IPS DF 6.9 (cell line): ENCODE data around the gene BRIP1.

Experiments used
- DNase-seq: peaks from one replicate; pipeline ENCODE4 v3.0.0-alpha.2; 2013; ENCODE audit warnings: low read depth, low spot score
- H3K27ac ChIP-seq: one replicate; pipeline ENCODE4 v1.5.1; 2013; ENCODE audit warnings: low read length, control low read depth
- H3K27me3 ChIP-seq: 2 replicates; pipeline ENCODE4 v1.6.1; 2013; ENCODE audit warnings: mild to moderate bottlenecking, low read length; ENCODE audit not compliant: control insufficient read depth, insufficient read depth
- H3K36me3 ChIP-seq: 2 replicates; pipeline ENCODE4 v1.6.1; 2013; ENCODE audit warnings: low read length; ENCODE audit not compliant: control insufficient read depth, insufficient read depth
- H3K4me1 ChIP-seq: 2 replicates; pipeline ENCODE4 v1.6.1; 2013; ENCODE audit warnings: low read length; ENCODE audit not compliant: control insufficient read depth, insufficient read depth
- H3K4me3 ChIP-seq: 2 replicates; pipeline ENCODE4 v1.5.1; 2013; ENCODE audit warnings: mild to moderate bottlenecking, low read length
- H3K9me3 ChIP-seq: 2 replicates; pipeline ENCODE4 v1.6.1; 2013; ENCODE audit warnings: low read length, inconsistent platforms; ENCODE audit not compliant: control insufficient read depth, insufficient read depth
- WGBS: extraction: QIAGEN DNeasy Blood & Tissue Kit; methylation state at CpG from one replicate; pipeline ENCODE4 v1.1.7; 2013; ENCODE audit warnings: mixed read lengths, missing lambda C conversion rate; ENCODE audit not compliant: insufficient read length, insufficient coverage; 5-methylcytosine and 5-hydroxymethylcytosine counted together

The BRIP1 gene

DNA sequence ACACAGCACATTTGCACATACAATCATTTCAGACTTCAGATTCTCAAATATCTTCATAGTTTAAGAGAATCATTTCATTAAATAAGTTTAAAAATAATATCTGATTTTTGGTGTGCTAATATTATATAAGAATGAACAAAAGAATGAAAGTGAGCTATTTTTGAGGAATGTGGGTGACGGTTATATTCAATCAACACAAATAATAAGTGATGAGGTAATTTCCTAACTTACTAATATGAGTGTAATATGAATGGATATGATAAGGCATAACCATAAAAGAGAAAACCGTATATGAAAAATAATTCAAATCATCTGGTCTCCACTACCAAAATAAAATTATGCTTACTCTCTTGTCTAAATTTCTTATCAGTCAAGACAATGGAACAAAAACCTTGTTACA is 203.9 kb downstream of the BRIP1 start:
- H3K9me3 ChIP-seq = no peaks in the 10 kb centered on the region
- WGBS = no CpG with 5 or more reads among the region's 2 CpGs
- no peak overlapping the region for H3K27ac ChIP-seq
- DNase-seq = no peak
- H3K4me1 ChIP-seq = no peaks in the 10 kb centered on the region
- no peak overlapping the region for H3K4me3 ChIP-seq
- no peaks in the 10 kb centered on the region for H3K36me3 ChIP-seq
- H3K27me3 ChIP-seq = no peaks in the 10 kb centered on the region

DNA sequence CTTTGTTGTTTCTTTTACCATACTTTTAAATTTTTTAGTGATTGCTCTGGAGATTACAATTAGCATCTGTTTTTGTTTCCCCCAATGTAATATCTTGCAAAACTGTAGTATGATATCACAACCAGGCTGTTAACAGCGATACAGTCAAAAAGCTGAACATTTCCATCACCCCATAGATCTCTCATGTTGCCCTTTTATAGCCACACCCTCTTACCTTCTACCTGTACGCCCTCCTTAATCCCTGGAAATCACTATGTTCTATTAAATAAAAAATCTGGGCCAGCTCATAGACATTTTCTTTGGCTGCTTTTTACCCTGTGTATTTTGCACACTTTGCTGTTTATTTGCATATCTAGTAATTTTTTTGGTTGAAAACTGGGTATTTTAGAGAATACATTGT is 205.1 kb downstream of the BRIP1 start:
- no peak for DNase-seq
- Histone ChIP-seq H3K4me3 (no peak overlapping the region), H3K4me1 (no peaks in the 10 kb centered on the region), H3K9me3 (no peaks in the 10 kb centered on the region), H3K27ac (no peak overlapping the region), H3K36me3 (no peaks in the 10 kb centered on the region), H3K27me3 (no peaks in the 10 kb centered on the region)
- WGBS = no CpG with 5 or more reads among the region's 2 CpGs

DNA sequence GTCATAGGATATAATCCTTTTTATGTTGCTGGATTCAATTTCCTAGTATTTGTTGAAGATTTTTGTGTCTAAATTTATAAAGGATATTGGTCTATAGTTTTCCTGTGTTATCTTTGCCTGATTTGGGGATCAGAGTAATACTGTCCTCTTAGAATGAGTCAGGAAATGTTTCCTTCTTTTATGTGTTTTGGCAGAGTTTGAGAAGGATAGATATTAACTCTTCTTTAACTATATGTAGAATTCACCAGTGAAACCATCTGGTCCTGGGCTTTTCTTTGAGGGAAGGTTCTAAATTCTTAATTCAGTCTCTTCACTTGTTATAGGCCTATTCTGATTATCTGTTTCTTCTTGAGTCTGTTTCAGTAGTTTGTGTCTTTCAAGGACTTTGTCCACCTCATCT is 206.0 kb downstream of the BRIP1 start:
- Histone ChIP-seq H3K36me3 (no peaks in the 10 kb centered on the region), H3K27me3 (no peaks in the 10 kb centered on the region), H3K4me1 (no peaks in the 10 kb centered on the region), H3K27ac (no peak overlapping the region), H3K9me3 (no peaks in the 10 kb centered on the region), H3K4me3 (no peak overlapping the region)
- no peak for DNase-seq

DNA sequence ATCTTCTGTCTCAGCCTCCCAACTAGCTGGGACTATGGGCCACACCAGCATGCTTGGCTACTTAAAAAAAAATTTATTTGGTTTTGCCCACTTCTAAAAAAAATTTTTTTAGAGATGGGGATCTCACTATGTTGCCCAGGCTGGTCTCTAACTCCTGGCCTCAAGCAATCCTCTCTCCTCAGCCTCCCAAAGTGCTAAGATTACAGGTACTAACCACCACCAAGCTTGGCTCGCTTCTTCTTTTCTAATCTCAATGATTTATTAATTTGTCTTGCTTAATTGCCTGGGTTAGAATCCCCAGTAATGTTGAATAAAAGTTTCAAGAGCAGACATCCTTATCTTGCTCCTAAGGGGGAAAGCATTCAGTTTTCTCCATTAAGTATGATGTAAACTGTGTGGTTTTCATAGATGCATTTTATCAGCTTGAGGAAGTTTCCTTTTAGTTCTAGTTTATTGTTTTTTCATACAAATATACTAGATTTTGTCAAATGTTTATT is 206.6 kb downstream of the BRIP1 start:
- Histone ChIP-seq H3K27ac (no peak overlapping the region), H3K36me3 (no peaks in the 10 kb centered on the region), H3K4me1 (no peaks in the 10 kb centered on the region), H3K4me3 (no peak overlapping the region), H3K27me3 (no peaks in the 10 kb centered on the region), H3K9me3 (no peaks in the 10 kb centered on the region)
- DNase-seq = no peak
- no CpG with 5 or more reads among the region's 1 CpG for WGBS

DNA sequence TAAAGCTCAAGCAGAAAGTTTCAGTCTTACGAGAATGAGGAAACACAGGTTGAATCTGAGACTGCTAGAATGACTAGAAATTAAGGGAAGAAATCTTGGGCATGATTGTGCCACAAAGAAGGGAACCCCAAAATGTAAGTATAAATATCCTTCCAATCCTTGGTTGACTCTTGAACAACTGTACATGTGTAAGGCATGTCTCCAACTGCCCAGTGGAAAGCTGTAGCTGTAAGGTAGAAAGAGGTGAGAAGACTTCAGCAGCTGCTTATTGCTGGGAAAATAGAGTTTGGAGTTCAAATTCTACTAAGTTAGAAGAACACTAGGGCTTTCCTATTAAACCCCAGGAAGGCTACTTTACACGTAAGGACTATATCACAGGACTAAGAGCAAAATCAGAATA is 212.6 kb downstream of the BRIP1 start:
- H3K4me1 ChIP-seq = no peaks in the 10 kb centered on the region
- H3K4me3 ChIP-seq = no peak overlapping the region
- H3K9me3 ChIP-seq = no peaks in the 10 kb centered on the region
- no peak for DNase-seq
- H3K27ac ChIP-seq = no peak overlapping the region
- no CpG with 5 or more reads among the region's 2 CpGs for WGBS
- H3K27me3 ChIP-seq = no peaks in the 10 kb centered on the region
- H3K36me3 ChIP-seq = no peaks in the 10 kb centered on the region

DNA sequence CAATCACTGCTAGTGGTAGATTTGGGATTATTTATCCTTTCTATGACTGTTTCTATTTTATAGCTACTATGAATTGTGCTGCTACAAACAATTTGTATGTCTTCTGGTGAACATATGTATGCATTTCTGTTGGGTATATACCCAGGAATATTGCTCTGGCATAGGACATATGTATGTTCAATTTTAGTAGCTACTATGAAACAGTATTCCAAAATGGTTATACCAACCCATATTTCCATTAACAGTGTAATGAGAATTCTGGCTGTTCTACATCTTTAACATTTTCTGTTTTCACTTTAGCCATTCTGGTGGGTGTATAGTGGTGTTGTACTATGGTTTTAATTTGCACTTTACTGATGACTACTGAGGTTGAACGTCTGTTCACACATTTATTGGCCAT is 214.7 kb downstream of the BRIP1 start:
- H3K4me3 ChIP-seq = no peak overlapping the region
- H3K27ac ChIP-seq = no peak overlapping the region
- H3K9me3 ChIP-seq = no peaks in the 10 kb centered on the region
- no peak for DNase-seq
- H3K27me3 ChIP-seq = no peaks in the 10 kb centered on the region
- H3K36me3 ChIP-seq = no peaks in the 10 kb centered on the region
- WGBS = no CpG with 5 or more reads among the region's 1 CpG
- no peaks in the 10 kb centered on the region for H3K4me1 ChIP-seq

DNA sequence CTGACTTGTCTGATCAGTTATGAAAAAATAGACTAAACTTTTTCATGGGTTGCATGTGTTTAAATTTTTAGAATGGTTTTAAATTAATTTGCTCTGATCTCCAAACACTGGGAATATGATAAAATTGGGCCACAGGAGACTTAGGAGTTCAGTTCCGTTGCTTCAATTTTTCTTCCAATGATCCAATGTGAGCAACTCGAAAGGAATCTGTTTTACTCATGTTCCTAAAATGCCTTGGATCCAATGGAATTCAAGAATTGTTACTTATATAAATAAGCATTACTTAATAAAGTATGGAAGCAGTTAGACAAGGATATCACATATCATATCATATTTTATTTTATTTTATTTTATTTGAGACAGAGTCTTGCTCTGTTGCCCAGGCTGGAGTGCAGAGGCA is 216.3 kb downstream of the BRIP1 start:
- no peaks in the 10 kb centered on the region for H3K9me3 ChIP-seq
- no peaks in the 10 kb centered on the region for H3K27me3 ChIP-seq
- H3K4me1 ChIP-seq = no peaks in the 10 kb centered on the region
- DNase-seq = no peak
- H3K4me3 ChIP-seq = no peak overlapping the region
- H3K36me3 ChIP-seq = no peaks in the 10 kb centered on the region
- no peak overlapping the region for H3K27ac ChIP-seq
- WGBS = no CpG with 5 or more reads among the region's 2 CpGs

DNA sequence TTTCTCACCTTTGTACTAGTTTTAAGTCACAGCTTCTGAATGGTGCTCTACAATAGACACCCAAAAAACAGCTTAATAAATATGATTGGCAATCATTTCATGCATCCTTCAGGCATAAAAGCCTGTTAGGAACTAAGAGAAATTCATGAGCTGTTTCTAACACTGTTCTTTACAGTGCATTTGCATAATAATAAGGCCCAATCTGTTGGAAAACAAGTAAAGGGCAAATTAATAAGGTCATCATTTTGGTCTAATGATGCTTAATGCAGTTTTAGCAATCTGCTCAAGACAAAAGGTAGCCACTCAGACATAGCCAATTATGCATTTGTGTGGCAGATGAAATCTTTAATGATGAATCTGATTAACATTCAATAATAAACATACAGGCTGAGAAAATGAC is 216.8 kb downstream of the BRIP1 start:
- Histone ChIP-seq H3K27ac (no peak overlapping the region), H3K36me3 (no peaks in the 10 kb centered on the region), H3K4me1 (no peaks in the 10 kb centered on the region), H3K4me3 (no peak overlapping the region), H3K27me3 (no peaks in the 10 kb centered on the region), H3K9me3 (no peaks in the 10 kb centered on the region)
- DNase-seq = no peak

DNA sequence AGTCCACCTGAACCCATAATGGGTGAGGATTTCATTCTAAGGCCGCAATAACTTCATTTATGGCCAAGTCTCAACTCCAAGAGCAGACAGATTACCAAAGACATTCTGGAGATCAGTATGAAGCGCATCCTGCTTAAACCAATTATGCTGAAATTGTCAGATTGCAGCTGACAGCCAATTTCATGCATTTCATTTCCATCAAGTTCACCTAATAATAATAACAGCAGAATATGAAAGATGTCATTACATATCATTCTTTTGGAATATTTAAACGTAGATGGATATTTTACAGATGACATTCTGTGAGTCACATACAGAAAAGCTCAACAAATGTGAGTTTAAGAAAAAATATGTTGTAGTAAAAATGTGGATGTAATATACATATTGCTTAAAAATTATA is 217.4 kb downstream of the BRIP1 start:
- no peaks in the 10 kb centered on the region for H3K4me1 ChIP-seq
- H3K4me3 ChIP-seq = no peak overlapping the region
- H3K27ac ChIP-seq = no peak overlapping the region
- H3K9me3 ChIP-seq = no peaks in the 10 kb centered on the region
- H3K27me3 ChIP-seq = no peaks in the 10 kb centered on the region
- no CpG with 5 or more reads among the region's 3 CpGs for WGBS
- DNase-seq = no peak
- H3K36me3 ChIP-seq = no peaks in the 10 kb centered on the region

DNA sequence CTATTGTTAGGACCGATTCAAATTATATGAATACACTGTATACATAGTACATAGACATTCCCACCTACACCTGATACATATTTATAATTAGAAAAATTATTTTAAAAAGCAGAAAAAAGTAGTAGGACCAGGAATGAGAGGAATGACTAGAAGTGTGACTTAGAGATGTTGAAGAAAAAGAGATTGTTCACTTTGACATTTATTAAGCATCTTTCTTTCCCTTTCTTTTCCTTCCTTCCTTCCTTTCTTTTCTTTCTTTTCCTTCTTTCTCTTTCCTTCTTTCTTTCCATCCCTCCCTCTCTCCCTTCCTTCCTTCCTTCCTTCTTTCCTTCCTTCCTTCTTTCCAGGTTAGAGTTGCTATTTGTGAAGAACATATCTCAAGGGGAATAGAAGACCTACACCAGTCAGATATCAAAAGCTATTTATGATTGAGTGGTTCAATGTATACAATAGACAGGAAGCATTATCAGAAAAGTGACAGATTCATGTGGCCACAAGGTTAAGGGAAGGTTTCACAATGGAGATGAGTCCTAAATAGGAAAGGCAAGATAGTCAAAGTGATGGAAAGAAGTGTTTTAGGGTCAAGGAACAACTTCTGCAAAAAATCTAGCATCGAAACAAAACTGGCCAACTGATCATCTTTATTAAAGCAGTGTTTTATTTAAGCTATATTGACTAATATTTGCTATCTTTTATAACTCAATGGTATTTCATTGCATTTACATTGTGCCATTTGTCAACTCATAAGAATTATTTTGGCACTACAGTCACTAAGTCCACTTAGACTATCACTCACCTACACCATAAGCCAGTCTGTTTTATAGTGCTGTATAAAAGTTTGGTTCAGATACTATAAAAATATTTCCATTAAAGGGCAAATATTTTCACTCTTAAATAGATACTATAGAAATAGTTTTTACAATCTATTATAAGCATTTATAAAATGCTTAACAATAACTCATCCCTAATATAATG is 218.2 kb downstream of the BRIP1 start:
- no CpG with 5 or more reads among the region's 2 CpGs for WGBS
- Histone ChIP-seq H3K27ac (no peak overlapping the region), H3K36me3 (no peaks in the 10 kb centered on the region), H3K27me3 (no peaks in the 10 kb centered on the region), H3K4me3 (no peak overlapping the region), H3K9me3 (no peaks in the 10 kb centered on the region), H3K4me1 (no peaks in the 10 kb centered on the region)
- DNase-seq = no peak

DNA sequence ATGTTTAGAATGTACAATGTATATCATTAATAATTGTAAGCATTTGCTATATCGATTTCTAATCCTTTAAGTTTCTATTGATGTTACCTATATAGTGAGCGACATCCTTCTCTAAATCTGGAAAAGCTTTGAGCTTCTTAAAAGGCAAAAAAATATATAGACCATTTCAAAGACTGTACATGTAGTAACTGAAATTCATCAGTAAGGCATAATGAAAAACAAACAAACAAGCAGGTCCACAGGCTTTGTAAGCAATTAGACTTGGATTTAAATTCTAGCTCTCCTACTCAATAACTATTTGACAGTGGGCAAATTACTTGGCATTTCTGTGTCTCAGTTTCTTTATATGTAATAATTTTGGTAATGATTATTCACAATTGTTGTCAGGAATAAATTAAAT is 220.6 kb downstream of the BRIP1 start:
- no peak overlapping the region for H3K27ac ChIP-seq
- H3K36me3 ChIP-seq = no peaks in the 10 kb centered on the region
- H3K4me3 ChIP-seq = no peak overlapping the region
- no peaks in the 10 kb centered on the region for H3K27me3 ChIP-seq
- H3K4me1 ChIP-seq = no peaks in the 10 kb centered on the region
- no peaks in the 10 kb centered on the region for H3K9me3 ChIP-seq
- no peak for DNase-seq
- no CpG with 5 or more reads among the region's 2 CpGs for WGBS
